Measurements from ENCODE around the gene PXMP4.

DNA sequence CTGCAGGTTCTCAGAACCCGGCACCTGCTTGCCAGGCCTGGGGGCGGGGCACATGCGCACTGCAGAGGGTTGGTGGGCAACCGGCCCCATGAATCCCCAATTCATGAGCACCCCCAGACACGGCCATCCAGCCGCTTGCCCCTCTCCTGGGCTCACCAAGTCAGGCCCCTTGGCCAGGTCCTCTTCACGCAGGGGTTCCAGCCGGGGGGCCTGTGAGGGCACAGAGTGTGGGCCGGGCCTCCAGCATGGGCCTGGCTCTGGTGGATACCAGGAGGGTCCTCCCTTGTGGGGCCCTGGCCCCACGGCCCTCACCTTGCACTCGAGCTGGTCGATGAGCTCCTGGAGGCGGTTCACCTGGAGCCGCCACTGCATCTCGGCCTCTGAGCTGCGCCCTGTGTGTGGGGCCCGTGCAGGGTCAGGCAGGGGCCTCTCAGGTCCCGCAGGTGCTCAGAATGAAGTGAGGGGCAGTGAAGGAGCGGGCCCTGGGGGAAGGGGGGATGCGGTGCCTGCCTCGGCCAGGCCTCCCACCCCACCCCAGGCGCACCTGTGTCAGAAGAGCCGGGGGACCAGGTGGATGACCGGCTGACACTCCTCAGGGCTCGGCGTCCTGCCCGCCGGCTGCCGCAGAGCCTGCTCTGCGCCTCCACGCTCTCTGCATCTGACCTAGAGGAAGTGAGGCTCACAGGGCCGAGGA is 60.6 kb downstream of the PXMP4 start:
- TF ChIP-seq EZH2 (IDR thresholded peaks at IDR 0.05) (no peak), POLR2AphosphoS5 (IDR thresholded peaks at IDR 0.05; ENCODE audit: borderline replicate concordance, low read depth, low read length) (no peak)
